GM13977 (cell line): ENCODE results near the gene HDAC10.

Experiments
- DNase-seq: peaks from one replicate; pipeline ENCODE4 v3.0.0; 2012; ENCODE audit warnings: low spot score
- CTCF ChIP-seq: IDR thresholded peaks from 2 replicates; pipeline ENCODE4 v1.5.1; 2012; ENCODE audit warnings: mild to moderate bottlenecking, control low read depth; ENCODE audit not compliant: insufficient read depth; ENCODE audit errors: extremely low read depth, missing control alignments
- in situ Hi-C: fragments of 300-500 bp; cut with MboI; formaldehyde crosslinking; loops from one replicate; pipeline ENCODE4 v1.12.0; 2022; ENCODE audit warnings: low sequenced_read_pairs, low pct_unique_long_range_greater_than_20kb, mixed read lengths, inconsistent platforms; ENCODE audit not compliant: unreplicated experiment

Gene HDAC10

GRCh38 chr22:50269970-50270665 lies 19.1 kb upstream of the HDAC10 start, which contains the start of gene MAPK11:
MAPK11 (minus strand) TSS chr22:50270380; CDS start chr22:50270292, 88 bp downstream.
- TF ChIP-seq CTCF, result no peak
- in situ Hi-C loops, result loop anchor here (10.0 kb wide), 1 partner anchor 55 kb away; the partner anchor contains the start of gene DENND6B
- DNase-seq, result peak; percentile 89

GRCh38 chr22:50269573-50269969 lies 18.5 kb upstream of the HDAC10 start:
- in situ Hi-C loops, result no loop called here
- no peak for TF ChIP-seq CTCF
- DNase-seq, result no peak

- no peak for TF ChIP-seq CTCF
- DNase-seq, result no peak
- in situ Hi-C loops, result no loop called here
Measured at GRCh38 chr22:50268655-50269113, 17.6 kb upstream of the HDAC10 start.

- peak; percentile 49 for TF ChIP-seq CTCF
- peak; percentile 78 for DNase-seq
- in situ Hi-C loops, result no loop called here
Measured at GRCh38 chr22:50267591-50268390, 16.7 kb upstream of the HDAC10 start.

GRCh38 chr22:50266994-50267393 lies 15.9 kb upstream of the HDAC10 start:
- in situ Hi-C loops, result no loop called here
- DNase-seq, result no peak
- TF ChIP-seq CTCF, result no peak

GRCh38 chr22:50264946-50265669 lies 14.0 kb upstream of the HDAC10 start:
- TF ChIP-seq CTCF, result no peak
- in situ Hi-C loops, result no loop called here
- DNase-seq, result no peak
